Stimulated activated CD8-positive, alpha-beta memory T cell treated with anti-CD3 and anti-CD28 coated beads, Interleukin-4, amount 100 ng/mL, for 48 hours (primary cell): ENCODE results near the gene TBC1D7.
A peak's percentile ranks its signal among the peaks of the same experiment; 100 is the strongest.
"Not testable (repeated sequence)": the region's sequence is repeated elsewhere in the genome, so short reads cannot be mapped to it uniquely, and the experiment has no call there.

Experiments
- DNase-seq: peaks from one replicate; pipeline ENCODE4 v3.0.0-alpha.2; 2020

Gene TBC1D7

GRCh38 chr6:13355999-13356785, 27.9 kb upstream of the TBC1D7 start:
- DNase-seq = no peak

GRCh38 chr6:13355043-13355945, 27.0 kb upstream of the TBC1D7 start:
- DNase-seq = peak; percentile 29

GRCh38 chr6:13354331-13355042, 26.1 kb upstream of the TBC1D7 start:
- no peak for DNase-seq

GRCh38 chr6:13352165-13352564, 23.8 kb upstream of the TBC1D7 start:
- DNase-seq = no peak

GRCh38 chr6:13351271-13351670, 22.9 kb upstream of the TBC1D7 start:
- DNase-seq = no peak

GRCh38 chr6:13349811-13350506, 21.6 kb upstream of the TBC1D7 start:
- DNase-seq = no peak

GRCh38 chr6:13348334-13349113, 20.2 kb upstream of the TBC1D7 start:
- DNase-seq = no peak

- DNase-seq = no peak
These were observed 17.9 kb upstream of the TBC1D7 start for GRCh38 chr6:13346245-13346644.

GRCh38 chr6:13342414-13343019, 14.2 kb upstream of the TBC1D7 start:
- DNase-seq = no peak

GRCh38 chr6:13339863-13340630, 11.7 kb upstream of the TBC1D7 start:
- no peak for DNase-seq

- DNase-seq = no peak
These were observed 9.7 kb upstream of the TBC1D7 start for GRCh38 chr6:13338038-13338437.

- DNase-seq = peak; percentile 93
These were observed 8.2 kb upstream of the TBC1D7 start for GRCh38 chr6:13336553-13336952.

- DNase-seq = no peak
These were observed 6.6 kb upstream of the TBC1D7 start for GRCh38 chr6:13334953-13335352.

- DNase-seq = no peak
These were observed 4.0 kb upstream of the TBC1D7 start for GRCh38 chr6:13332349-13332706.

GRCh38 chr6:13331516-13332348, 3.4 kb upstream of the TBC1D7 start:
- DNase-seq = no peak

GRCh38 chr6:13328875-13329183, 492 bp upstream of the TBC1D7 start:
- DNase-seq = no peak

GRCh38 chr6:13327691-13328075, 654 bp downstream of the TBC1D7 start:
- no peak for DNase-seq

- not testable (repeated sequence) for DNase-seq
These were observed 2.2 kb downstream of the TBC1D7 start for GRCh38 chr6:13326031-13326586.

- DNase-seq = no peak
These were observed 8.3 kb downstream of the TBC1D7 start for GRCh38 chr6:13319891-13320564.
